ENCODE results near the gene WDPCP. TPM values are rescaled to one million over a fixed set of nuclear protein-coding genes. Genes with fewer than 3 reads are reported as not detected.

WDPCP gene
- total and polyA plus RNA-seq, 2 of the 13 experiments (the other 11 are each of a cell fraction or from before 2014, with no cell fraction given) = 2.9 to 5.2 TPM

GRCh38 chr2:63192889-63193774 lies 395.1 kb downstream of the WDPCP start (continued):
- TF ChIP-seq, protein P1, sequence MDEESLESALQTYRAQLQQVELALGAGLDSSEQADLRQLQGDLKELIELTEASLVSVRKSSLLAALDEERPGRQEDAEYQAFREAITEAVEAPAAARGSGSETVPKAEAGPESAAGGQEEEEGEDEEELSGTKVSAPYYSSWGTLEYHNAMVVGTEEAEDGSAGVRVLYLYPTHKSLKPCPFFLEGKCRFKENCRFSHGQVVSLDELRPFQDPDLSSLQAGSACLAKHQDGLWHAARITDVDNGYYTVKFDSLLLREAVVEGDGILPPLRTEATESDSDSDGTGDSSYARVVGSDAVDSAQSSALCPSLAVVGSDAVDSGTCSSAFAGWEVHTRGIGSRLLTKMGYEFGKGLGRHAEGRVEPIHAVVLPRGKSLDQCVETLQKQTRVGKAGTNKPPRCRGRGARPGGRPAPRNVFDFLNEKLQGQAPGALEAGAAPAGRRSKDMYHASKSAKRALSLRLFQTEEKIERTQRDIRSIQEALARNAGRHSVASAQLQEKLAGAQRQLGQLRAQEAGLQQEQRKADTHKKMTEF (CRISPR knock-in tag; IDR thresholded peaks at IDR 0.05) = peak; percentile 89
- TF ChIP-seq TFAP4 (IDR thresholded peaks at IDR 0.05; ENCODE audit: borderline replicate concordance, low read depth) (peak; percentile 91), CHD4 (IDR thresholded peaks at IDR 0.05; ENCODE audit: borderline replicate concordance, low read length) (peak; percentile 86; the same call in 1 of the 2 replicates), KDM3A (CRISPR knock-in tag; IDR thresholded peaks at IDR 0.05; ENCODE audit: low read depth) (no peak; the same call in 1 of the 2 replicates), MED13 (CRISPR knock-in tag; IDR thresholded peaks at IDR 0.05) (peak; percentile 86; the same call in 1 of the 2 replicates), ZNF24 (IDR thresholded peaks at IDR 0.05) (peak; percentile 78), ZNF3 (CRISPR knock-in tag; IDR thresholded peaks at IDR 0.05) (0 out of 2 replicates have a peak, but pooled peaks have one; percentile 21), U2AF1 (optimal IDR thresholded peaks at IDR 0.05; ENCODE audit: low read depth, low read length) (no peak), ONECUT2 (CRISPR knock-in tag; IDR thresholded peaks at IDR 0.05) (peak; percentile 67), ZBTB3 (CRISPR knock-in tag; IDR thresholded peaks at IDR 0.05; ENCODE audit: borderline replicate concordance, low read depth) (0 out of 2 replicates have a peak, but pooled peaks have one; percentile 80), FOSL2 (CRISPR knock-in tag; IDR thresholded peaks at IDR 0.05) (peak; percentile 60; the same call in 1 of the 2 replicates), ARID2 (CRISPR knock-in tag; IDR thresholded peaks at IDR 0.05; ENCODE audit: borderline replicate concordance) (peak; percentile 83; the same call in 1 of the 2 replicates)
- TF ChIP-seq, protein P2, sequence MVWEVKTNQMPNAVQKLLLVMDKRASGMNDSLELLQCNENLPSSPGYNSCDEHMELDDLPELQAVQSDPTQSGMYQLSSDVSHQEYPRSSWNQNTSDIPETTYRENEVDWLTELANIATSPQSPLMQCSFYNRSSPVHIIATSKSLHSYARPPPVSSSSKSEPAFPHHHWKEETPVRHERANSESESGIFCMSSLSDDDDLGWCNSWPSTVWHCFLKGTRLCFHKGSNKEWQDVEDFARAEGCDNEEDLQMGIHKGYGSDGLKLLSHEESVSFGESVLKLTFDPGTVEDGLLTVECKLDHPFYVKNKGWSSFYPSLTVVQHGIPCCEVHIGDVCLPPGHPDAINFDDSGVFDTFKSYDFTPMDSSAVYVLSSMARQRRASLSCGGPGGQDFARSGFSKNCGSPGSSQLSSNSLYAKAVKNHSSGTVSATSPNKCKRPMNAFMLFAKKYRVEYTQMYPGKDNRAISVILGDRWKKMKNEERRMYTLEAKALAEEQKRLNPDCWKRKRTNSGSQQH (CRISPR knock-in tag; IDR thresholded peaks at IDR 0.05; ENCODE audit: low read depth) = no peak
- TF ChIP-seq, protein P3, sequence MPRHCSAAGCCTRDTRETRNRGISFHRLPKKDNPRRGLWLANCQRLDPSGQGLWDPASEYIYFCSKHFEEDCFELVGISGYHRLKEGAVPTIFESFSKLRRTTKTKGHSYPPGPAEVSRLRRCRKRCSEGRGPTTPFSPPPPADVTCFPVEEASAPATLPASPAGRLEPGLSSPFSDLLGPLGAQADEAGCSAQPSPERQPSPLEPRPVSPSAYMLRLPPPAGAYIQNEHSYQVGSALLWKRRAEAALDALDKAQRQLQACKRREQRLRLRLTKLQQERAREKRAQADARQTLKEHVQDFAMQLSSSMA (CRISPR knock-in tag; IDR thresholded peaks at IDR 0.05) = no peak
- TF ChIP-seq, protein P4, sequence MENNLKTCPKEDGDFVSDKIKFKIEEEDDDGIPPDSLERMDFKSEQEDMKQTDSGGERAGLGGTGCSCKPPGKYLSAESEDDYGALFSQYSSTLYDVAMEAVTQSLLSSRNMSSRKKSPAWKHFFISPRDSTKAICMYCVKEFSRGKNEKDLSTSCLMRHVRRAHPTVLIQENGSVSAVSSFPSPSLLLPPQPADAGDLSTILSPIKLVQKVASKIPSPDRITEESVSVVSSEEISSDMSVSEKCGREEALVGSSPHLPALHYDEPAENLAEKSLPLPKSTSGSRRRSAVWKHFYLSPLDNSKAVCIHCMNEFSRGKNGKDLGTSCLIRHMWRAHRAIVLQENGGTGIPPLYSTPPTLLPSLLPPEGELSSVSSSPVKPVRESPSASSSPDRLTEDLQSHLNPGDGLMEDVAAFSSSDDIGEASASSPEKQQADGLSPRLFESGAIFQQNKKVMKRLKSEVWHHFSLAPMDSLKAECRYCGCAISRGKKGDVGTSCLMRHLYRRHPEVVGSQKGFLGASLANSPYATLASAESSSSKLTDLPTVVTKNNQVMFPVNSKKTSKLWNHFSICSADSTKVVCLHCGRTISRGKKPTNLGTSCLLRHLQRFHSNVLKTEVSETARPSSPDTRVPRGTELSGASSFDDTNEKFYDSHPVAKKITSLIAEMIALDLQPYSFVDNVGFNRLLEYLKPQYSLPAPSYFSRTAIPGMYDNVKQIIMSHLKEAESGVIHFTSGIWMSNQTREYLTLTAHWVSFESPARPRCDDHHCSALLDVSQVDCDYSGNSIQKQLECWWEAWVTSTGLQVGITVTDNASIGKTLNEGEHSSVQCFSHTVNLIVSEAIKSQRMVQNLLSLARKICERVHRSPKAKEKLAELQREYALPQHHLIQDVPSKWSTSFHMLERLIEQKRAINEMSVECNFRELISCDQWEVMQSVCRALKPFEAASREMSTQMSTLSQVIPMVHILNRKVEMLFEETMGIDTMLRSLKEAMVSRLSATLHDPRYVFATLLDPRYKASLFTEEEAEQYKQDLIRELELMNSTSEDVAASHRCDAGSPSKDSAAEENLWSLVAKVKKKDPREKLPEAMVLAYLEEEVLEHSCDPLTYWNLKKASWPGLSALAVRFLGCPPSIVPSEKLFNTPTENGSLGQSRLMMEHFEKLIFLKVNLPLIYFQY (CRISPR knock-in tag; IDR thresholded peaks at IDR 0.05; ENCODE audit: borderline replicate concordance) = peak; percentile 29; the same call in 1 of the 2 replicates
- TF ChIP-seq, protein P5, sequence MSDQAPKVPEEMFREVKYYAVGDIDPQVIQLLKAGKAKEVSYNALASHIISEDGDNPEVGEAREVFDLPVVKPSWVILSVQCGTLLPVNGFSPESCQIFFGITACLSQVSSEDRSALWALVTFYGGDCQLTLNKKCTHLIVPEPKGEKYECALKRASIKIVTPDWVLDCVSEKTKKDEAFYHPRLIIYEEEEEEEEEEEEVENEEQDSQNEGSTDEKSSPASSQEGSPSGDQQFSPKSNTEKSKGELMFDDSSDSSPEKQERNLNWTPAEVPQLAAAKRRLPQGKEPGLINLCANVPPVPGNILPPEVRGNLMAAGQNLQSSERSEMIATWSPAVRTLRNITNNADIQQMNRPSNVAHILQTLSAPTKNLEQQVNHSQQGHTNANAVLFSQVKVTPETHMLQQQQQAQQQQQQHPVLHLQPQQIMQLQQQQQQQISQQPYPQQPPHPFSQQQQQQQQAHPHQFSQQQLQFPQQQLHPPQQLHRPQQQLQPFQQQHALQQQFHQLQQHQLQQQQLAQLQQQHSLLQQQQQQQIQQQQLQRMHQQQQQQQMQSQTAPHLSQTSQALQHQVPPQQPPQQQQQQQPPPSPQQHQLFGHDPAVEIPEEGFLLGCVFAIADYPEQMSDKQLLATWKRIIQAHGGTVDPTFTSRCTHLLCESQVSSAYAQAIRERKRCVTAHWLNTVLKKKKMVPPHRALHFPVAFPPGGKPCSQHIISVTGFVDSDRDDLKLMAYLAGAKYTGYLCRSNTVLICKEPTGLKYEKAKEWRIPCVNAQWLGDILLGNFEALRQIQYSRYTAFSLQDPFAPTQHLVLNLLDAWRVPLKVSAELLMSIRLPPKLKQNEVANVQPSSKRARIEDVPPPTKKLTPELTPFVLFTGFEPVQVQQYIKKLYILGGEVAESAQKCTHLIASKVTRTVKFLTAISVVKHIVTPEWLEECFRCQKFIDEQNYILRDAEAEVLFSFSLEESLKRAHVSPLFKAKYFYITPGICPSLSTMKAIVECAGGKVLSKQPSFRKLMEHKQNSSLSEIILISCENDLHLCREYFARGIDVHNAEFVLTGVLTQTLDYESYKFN (CRISPR knock-in tag; conservative IDR thresholded peaks at IDR 0.05) = peak; percentile 95

Measured in HepG2 (cell line).